Right lobe of liver (tissue), 6 donors: ENCODE results near the gene KANK3. TPM values are rescaled to one million over a fixed set of nuclear protein-coding genes. Genes with fewer than 3 reads are reported as not detected.
"Not testable (repeated sequence)": the region's sequence is repeated elsewhere in the genome, so short reads cannot be mapped to it uniquely, and the experiment has no call there.

Experiments
- ATAC-seq, 4 donors: fragments of 200-7000 bp; cut with Tn5 transposase; one replicate each; pipeline ENCODE4 v1.9.1; 2020; ENCODE audit warnings: mild to moderate bottlenecking in 4 of 4, moderate library complexity in 4 of 4
- DNase-seq, 3 donors: peaks; one replicate each; pipeline ENCODE4 v3.0.0-alpha.2; 2020
- H3K27ac ChIP-seq, 3 donors: fragments of 200-600 bp; one replicate each; pipeline ENCODE4 v1.8.0; 2022
- H3K27me3 ChIP-seq, 2 donors: fragments of 200-600 bp; one replicate each; pipeline ENCODE4 v1.8.0; 2022
- H3K36me3 ChIP-seq, 4 donors: fragments of 200-600 bp; sonication (generic) in 1 of 4; one replicate each; pipeline versions ENCODE4 v1.5.1 to v1.8.0; 2017 to 2022; ENCODE audit warnings: control low read depth in 1 of 4
- H3K4me1 ChIP-seq, 4 donors: fragments of 200-600 bp; sonication (generic) in 1 of 4; one replicate each; pipeline versions ENCODE4 v1.5.1 to v1.8.0; 2017 to 2022; ENCODE audit warnings: control low read depth in 1 of 4
- H3K4me3 ChIP-seq, 3 donors: fragments of 200-600 bp; one replicate each; pipeline ENCODE4 v1.8.0; 2022
- H3K9me3 ChIP-seq, 4 donors: fragments of 200-600 bp; sonication (generic) in 1 of 4; one replicate each; pipeline versions ENCODE4 v1.5.1 to v1.8.0; 2017 to 2022; ENCODE audit warnings: control low read depth in 1 of 4
- POLR2A ChIP-seq: fragments of 450-650 bp; IDR thresholded peaks from one replicate; pipeline ENCODE4 v1.6.1; 2017; ENCODE audit warnings: antibody characterized with exemption, mild to moderate bottlenecking
- WGBS: methylation state at CpG from one replicate; pipeline ENCODE4 v1.1.6; 2018; ENCODE audit warnings: low coverage, low lambda C conversion rate; ENCODE audit not compliant: insufficient coverage; ENCODE audit errors: missing lambda C conversion rate; 5-methylcytosine and 5-hydroxymethylcytosine counted together
- intact Hi-C, 2 donors: fragments of 100-400 bp; cut with DNase I; formaldehyde crosslinking; loops; one replicate each; pipeline versions ENCODE4 v1.11.2 to v1.14.1; 2022
- microRNA-seq, 2 donors: library from miRNA; unstranded; fragments of <30 nt; microRNA quantifications; one replicate each; pipeline ENCODE4, GENCODE V29; 2019 to 2020
- small RNA-seq, 2 experiments: library from RNA; depleted of rRNA; stranded (forward); fragments of <200 nt; gene quantifications; one replicate each; pipeline ENCODE3, GENCODE V24; 2016
- total RNA-seq, 6 experiments: library from RNA; depleted of rRNA in 2 of 6; stranded (reverse); fragments of >200 nt in 2 of 6; fragmentation: NEBNext Ultra II Directional in 3 of 6; extraction: Animal tissue kit (Norgen Biotek cat#: 25700) in 3 of 6; gene quantifications; one replicate each; pipeline versions ENCODE4 v1.1.0 to v1.2.4, GENCODE V29; 2016 to 2023
- TF ChIP-seq, protein P1 (sequence below), 4 donors: fragments of 200-600 bp in 3 of 4; fragments of 450-650 bp in 1 of 4; IDR thresholded peaks; one replicate each; pipeline versions ENCODE4 v1.5.1 to v1.8.0; 2016 to 2022; ENCODE audit warnings: antibody characterized with exemption in 4 of 4, mild to moderate bottlenecking in 2 of 4
- donor health status: DM: no; HTN: yes; CAD: no.
- donor health status: DM: no; HTN: no; CAD: no.
- donor health status: DM: no; HTN: no; CAD: no.
- donor health status: DM: no; HTN: yes; CAD: no.
- donor health status: DM: no; HTN: yes; CAD: no.

Gene KANK3
- total RNA-seq, 6 experiments from 2014 or later = 2.9 to 6.0 (median 4.2) TPM

DNA sequence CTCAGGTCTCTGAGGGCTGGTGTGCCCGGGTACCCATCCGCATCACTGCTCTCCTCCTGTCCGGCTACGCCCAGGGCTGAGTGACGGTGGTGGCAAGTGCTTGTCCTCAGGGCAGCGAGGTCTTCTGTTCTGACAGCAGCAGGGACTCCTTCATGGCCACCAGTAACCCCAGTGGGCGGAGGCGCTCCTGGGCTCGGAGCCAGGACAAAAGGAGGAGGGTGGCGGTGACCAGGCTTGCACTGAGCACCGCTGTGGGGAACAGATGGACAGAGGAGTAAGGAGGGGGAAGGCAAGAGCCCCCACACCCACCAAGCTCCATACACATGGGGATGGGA, 40.7 kb downstream of the KANK3 start:
- ATAC-seq = peak; percentile 47 to 72 (median 62)
- no peak overlapping the region for H3K27ac ChIP-seq
- H3K4me3 ChIP-seq = no peak overlapping the region
- WGBS = 80% methylated on average over 1 of the region's 11 CpGs
- TF ChIP-seq, protein P1, sequence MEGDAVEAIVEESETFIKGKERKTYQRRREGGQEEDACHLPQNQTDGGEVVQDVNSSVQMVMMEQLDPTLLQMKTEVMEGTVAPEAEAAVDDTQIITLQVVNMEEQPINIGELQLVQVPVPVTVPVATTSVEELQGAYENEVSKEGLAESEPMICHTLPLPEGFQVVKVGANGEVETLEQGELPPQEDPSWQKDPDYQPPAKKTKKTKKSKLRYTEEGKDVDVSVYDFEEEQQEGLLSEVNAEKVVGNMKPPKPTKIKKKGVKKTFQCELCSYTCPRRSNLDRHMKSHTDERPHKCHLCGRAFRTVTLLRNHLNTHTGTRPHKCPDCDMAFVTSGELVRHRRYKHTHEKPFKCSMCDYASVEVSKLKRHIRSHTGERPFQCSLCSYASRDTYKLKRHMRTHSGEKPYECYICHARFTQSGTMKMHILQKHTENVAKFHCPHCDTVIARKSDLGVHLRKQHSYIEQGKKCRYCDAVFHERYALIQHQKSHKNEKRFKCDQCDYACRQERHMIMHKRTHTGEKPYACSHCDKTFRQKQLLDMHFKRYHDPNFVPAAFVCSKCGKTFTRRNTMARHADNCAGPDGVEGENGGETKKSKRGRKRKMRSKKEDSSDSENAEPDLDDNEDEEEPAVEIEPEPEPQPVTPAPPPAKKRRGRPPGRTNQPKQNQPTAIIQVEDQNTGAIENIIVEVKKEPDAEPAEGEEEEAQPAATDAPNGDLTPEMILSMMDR (IDR thresholded peaks at IDR 0.05) = no peak
- TF ChIP-seq POLR2A = no peak
- H3K9me3 ChIP-seq = no peaks in the 10 kb centered on the region
- DNase-seq = peak; percentile 57 to 71 (median 66)
- H3K4me1 ChIP-seq = peaks cover 0 to 14% (median 6%) of the 10 kb centered on the region in 4 donors
- H3K27me3 ChIP-seq = no peaks in the 10 kb centered on the region
- intact Hi-C loops = no loop called here
- H3K36me3 ChIP-seq = no peaks in the 10 kb centered on the region

DNA sequence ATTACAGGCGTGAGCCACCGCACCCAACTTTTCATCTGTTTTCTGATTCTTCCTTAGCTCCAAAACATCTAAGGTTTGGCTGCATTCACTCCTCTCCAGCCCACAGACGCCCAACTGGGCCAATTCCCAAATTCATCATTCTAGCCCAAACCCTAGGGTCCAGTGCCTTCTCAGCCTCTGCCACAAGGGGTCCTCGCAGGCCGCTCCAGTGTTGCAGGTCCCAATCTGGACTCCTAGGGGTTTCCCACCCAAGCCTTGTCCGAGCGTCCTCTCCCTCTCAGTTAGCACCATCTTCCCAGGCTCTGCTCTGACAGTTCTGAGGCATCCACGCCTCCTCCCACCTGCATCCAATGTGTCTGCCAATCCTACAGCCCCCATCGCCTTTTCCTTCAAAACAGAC, 51.7 kb downstream of the KANK3 start:
- H3K36me3 ChIP-seq, DNase-seq, H3K4me1 ChIP-seq, H3K27me3 ChIP-seq, H3K9me3 ChIP-seq, intact Hi-C loops, H3K27ac ChIP-seq, H3K4me3 ChIP-seq: not testable (repeated sequence)
- no CpG with 5 or more reads among the region's 9 CpGs for WGBS
- peak; percentile 72 to 87 (median 82) for ATAC-seq

DNA sequence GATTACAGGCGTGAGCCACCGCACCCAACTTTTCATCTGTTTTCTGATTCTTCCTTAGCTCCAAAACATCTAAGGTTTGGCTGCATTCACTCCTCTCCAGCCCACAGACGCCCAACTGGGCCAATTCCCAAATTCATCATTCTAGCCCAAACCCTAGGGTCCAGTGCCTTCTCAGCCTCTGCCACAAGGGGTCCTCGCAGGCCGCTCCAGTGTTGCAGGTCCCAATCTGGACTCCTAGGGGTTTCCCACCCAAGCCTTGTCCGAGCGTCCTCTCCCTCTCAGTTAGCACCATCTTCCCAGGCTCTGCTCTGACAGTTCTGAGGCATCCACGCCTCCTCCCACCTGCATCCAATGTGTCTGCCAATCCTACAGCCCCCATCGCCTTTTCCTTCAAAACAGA, 66.6 kb downstream of the KANK3 start:
- H3K4me3 ChIP-seq, H3K9me3 ChIP-seq, DNase-seq, H3K36me3 ChIP-seq, H3K27me3 ChIP-seq, H3K4me1 ChIP-seq, H3K27ac ChIP-seq, intact Hi-C loops: not testable (repeated sequence)
- WGBS = no CpG with 5 or more reads among the region's 9 CpGs
- ATAC-seq = peak; percentile 72 to 86 (median 81)

Small RNA genes within 50 kb of the gene (microRNA-seq; reads per million reads assigned to microRNA genes)
- gene MIR4999 = 7.1 to 26.6 reads per million in 2 donors

Small RNA genes within 50 kb of the gene (small RNA-seq; reads per million reads assigned to genes)
- 0 reads per million in 2 experiments for gene MIR4999

Other genes starting within 250 kb of the KANK3 start
- gene FBN3, start 193.7 kb downstream of the KANK3 start, total RNA-seq = under 1 TPM in 2 of 6 experiments, not detected in 4; 0.11 to 0.37 TPM
- 10 to 100 TPM; 38.6 to 75.4 (median 58.3) TPM for gene CERS4, start 133.9 kb downstream of the KANK3 start, total RNA-seq
- gene CD320, start 34.9 kb downstream of the KANK3 start, total RNA-seq = 10 to 100 TPM in 5 of 6 experiments, 1 to 10 TPM in 1; 8.8 to 43.2 (median 11.5) TPM
- 10 to 100 TPM; 20.8 to 60.5 (median 25.9) TPM for gene NDUFA7, start 21.9 kb downstream of the KANK3 start, total RNA-seq
- 100 to 1,000 TPM; 147 to 669 (median 564) TPM for gene RPS28, start 21.8 kb downstream of the KANK3 start, total RNA-seq
- gene ANGPTL4, start 20.9 kb upstream of the KANK3 start, total RNA-seq = 100 to 1,000 TPM in 3 of 6 experiments, 10 to 100 TPM in 2, 1 to 10 TPM in 1; 2.3 to 204 (median 125) TPM
- gene RAB11B, start 47.1 kb upstream of the KANK3 start, total RNA-seq = 10 to 100 TPM; 27.2 to 58.0 (median 54.2) TPM
- 100 to 1,000 TPM in 2 of 6 experiments, 10 to 100 TPM in 4; 22.5 to 146 (median 32.3) TPM for gene MARCHF2, start 70.0 kb upstream of the KANK3 start, total RNA-seq
- gene HNRNPM, start 101.7 kb upstream of the KANK3 start, total RNA-seq = 10 to 100 TPM; 31.8 to 82.5 (median 58.6) TPM
- gene PRAM1, start 159.4 kb upstream of the KANK3 start, total RNA-seq = 1 to 10 TPM in 5 of 6 experiments, under 1 TPM in 1; 0.74 to 3.3 (median 1.5) TPM
- gene ZNF414, start 170.9 kb upstream of the KANK3 start, total RNA-seq = 10 to 100 TPM in 4 of 6 experiments, 1 to 10 TPM in 2; 9.5 to 17.4 (median 11.9) TPM
- 10 to 100 TPM in 4 of 6 experiments, 1 to 10 TPM in 2; 7.9 to 21.5 (median 10.2) TPM for gene MYO1F, start 234.2 kb upstream of the KANK3 start, total RNA-seq